ENCODE data around the gene GPR31. TPM values are rescaled to one million over a fixed set of nuclear protein-coding genes. Genes with fewer than 3 reads are reported as not detected.
"Not testable (repeated sequence)": the region's sequence is repeated elsewhere in the genome, so short reads cannot be mapped to it uniquely, and the experiment has no call there.

GPR31 gene
- total RNA-seq, 1 donor from 2014 or later, result not detected

DNA sequence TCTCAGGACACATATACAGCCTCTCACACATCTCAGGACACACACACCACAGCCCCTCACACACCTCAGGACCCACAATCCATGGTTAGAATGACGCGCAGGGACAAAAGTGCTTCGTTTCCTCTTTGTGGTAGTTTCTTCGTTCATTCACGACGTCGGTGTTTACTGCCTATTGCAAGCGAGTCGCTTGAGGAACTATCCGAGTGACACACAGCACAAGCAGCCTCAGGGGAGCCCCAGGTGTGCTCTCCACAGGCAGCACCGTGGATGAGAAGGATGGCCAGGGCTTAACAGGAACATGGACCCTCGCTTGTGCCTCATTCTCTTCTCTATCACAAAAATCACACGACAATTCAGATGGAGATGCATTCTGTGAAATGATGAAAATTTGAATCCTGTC lies 12.1 kb upstream of the GPR31 start:
- intact Hi-C loops (cut with DNase I), result not testable (repeated sequence)

DNA sequence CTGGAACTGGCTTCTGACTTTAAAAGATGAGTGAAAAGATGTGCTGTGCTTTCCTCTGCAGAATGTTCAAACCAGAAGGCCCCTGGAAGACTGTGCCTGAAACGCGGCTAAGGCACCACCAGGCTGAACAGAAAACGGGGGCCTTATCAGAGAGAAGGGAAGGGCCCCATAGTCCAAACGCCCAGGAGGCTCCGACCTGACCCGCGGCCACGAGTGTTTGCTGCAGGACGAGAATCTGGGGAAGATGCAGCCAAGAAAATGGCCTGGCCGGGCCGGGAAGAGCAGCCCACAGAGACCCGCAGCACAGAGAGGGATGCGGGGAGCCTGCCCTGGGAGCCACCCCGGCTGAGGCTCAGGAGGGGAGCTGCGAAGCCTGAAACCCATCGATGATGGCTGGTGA lies 10.5 kb upstream of the GPR31 start:
- DNase-seq (ENCODE audit: low spot score); intact Hi-C loops (cut with DNase I): not testable (repeated sequence)

More for the DNA sequence above, 12.1 kb upstream of the GPR31 start:
- DNase-seq (ENCODE audit: low spot score), result not testable (repeated sequence)

DNA sequence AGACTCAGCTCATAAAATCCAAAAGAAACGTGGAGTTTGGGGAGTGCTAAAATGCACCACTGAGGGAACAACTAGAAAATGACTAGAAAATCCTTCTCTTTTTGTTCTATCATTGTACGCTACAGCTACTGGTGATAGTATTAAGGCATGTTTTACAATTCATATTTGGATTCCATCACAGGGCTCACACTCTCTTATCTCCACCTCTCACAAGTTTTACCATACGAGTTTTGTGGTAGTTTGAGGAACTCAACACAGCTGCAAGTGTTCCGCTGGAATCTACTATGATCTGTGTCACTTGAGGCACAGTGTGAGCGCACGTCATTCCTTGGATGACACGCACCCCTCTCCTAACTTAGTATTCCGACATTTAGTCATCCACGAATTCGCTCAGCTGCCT lies 9.9 kb upstream of the GPR31 start:
- intact Hi-C loops (cut with DNase I); DNase-seq (ENCODE audit: low spot score): not testable (repeated sequence)

GRCh38 chr6:167165858-167166471 lies 8.2 kb upstream of the GPR31 start:
- intact Hi-C loops (cut with DNase I), result no loop called here
- DNase-seq (ENCODE audit: low spot score), result no peak

DNA sequence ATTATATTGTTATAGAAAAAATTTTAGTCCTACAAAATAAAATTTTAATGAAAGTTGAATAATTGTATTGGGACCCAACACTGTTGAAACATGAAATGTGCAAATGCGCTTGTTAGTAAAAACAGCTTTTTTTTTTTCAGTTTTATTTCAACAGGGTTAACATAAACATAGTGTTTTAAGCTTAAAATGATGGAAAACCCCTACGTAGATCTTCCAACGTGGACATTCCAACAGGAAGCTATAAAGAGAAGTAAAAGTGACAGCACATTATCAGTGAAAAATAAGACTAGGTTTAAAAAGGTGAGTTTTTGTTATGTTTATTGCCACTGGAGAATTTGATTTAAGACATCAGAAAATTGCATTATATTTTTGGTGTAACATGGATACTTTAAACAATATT lies 6.5 kb upstream of the GPR31 start:
- intact Hi-C loops (cut with DNase I), result no loop called here
- no peak for DNase-seq (ENCODE audit: low spot score)

GRCh38 chr6:167163476-167164011 lies 5.8 kb upstream of the GPR31 start:
- intact Hi-C loops (cut with DNase I), result no loop called here
- DNase-seq (ENCODE audit: low spot score), result no peak

GRCh38 chr6:167162591-167162990 lies 4.8 kb upstream of the GPR31 start:
- DNase-seq (ENCODE audit: low spot score), result no peak
- intact Hi-C loops (cut with DNase I), result no loop called here

DNA sequence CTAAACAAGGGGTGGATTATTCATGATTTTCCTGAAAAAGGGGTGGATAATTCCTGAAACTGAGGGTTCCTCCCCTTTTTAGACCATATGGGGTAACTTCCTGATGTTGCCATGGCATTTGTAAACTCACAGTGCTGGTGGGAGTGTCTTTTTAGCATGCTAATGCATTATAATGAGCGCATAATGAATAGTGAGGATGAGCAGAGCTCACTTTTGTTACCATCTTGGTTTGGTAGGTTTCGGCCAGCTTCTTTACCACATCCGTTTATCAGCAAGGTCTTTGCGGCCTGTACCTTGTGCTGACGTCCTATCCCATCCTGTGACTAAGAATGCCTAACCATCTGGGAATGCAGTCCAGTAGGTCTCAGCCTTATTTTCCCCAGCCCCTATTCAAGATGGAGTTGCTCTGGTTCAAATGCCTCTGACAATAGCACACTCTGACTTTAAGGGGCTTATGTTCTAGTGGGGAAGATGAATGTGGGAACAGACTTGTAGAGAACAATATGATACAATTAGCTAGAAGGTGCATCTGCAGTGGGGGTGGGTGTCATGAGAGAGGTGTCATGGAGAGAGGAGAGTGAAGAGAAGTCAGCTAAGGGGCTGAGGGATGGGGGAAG lies 4.2 kb upstream of the GPR31 start:
- DNase-seq (ENCODE audit: low spot score), result no peak
- intact Hi-C loops (cut with DNase I), result no loop called here

DNA sequence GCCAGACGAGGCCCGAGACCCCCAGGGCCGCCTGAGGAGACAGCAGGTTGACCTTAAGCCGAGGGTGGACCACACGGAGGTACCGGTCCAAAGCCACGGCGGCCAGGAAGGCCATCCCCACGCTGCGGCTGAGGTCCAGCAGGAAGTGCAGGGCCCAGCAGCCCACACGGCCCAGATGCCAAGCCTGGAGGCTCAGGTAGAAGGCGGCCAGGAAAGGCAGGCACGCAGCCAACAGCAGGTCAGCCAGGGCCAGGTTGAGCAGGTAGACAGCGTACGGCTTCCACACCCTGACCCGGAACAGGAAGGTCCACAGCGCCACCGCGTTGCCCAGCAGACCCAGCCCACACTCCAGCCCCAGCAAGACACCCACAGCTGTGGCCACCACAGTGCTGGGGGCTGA lies 366 bp downstream of the GPR31 start:
- intact Hi-C loops (cut with DNase I), result no loop called here
- no peak for DNase-seq (ENCODE audit: low spot score)

GRCh38 chr6:167154895-167155294 lies 2.9 kb downstream of the GPR31 start:
- no peak for DNase-seq (ENCODE audit: low spot score)
- intact Hi-C loops (cut with DNase I), result no loop called here

- intact Hi-C loops (cut with DNase I), result no loop called here
- no peak for DNase-seq (ENCODE audit: low spot score)
Observed at GRCh38 chr6:167154291-167154690, 3.5 kb downstream of the GPR31 start.

DNA sequence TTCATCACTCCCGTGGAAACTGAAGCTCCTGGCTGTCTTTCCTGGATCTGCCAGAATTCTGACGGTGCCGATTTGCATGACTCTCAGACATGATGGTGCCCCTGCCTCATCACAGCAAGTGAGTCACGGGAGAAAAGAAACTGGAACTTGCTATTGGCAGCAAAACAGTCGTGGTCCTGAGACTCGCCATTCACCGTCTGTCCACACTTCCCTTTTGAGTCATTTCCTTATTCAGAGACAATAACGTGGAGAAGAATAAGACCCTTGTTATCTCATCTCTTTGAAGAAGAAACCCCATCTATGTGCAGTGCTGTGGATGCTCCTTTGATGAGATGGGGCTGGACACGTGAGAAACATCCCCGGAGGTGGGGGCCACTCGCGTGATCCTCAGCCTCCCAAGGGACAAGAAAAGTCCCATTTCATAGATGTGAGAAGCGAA lies 4.2 kb downstream of the GPR31 start:
- intact Hi-C loops (cut with DNase I), result no loop called here
- no peak for DNase-seq (ENCODE audit: low spot score)

DNA sequence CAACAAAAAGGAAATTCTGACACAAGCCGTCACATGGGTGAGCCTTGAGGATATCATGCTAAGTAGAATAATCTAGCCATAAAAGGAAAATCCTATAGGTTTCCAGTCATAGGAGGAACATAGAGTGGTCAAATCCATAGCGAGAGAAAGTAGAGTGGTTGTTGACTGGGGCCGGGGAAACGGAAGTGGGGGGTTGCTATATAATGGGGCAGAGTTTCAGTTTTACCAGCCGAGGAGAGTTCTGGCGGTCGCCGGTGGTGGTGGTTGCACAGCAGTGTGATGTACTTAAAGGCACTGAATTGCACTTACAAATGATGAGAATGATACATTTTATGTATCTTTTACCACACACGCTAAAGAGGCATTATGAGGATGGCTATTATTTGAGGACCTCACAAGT lies 4.9 kb downstream of the GPR31 start:
- intact Hi-C loops (cut with DNase I), result no loop called here
- no peak for DNase-seq (ENCODE audit: low spot score)

DNA sequence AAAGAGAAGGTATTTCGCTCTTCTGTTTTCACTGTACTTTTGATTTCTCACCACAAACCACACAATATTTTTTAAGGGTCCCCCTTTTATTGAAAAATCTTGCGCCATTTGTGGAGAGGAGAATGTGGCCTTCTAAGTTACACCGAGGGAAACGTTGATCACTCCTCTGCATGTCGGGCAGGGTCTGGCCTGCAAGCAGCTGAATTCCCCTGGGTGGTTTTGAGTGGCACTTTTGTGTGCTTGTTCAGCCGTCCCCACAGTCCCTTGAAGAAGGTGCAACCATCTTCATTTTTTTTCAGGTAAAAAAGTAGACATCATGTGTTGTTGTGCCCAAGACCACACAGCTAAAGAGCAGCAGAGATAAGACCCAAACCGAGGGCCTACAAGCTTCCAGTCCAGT lies 6.1 kb downstream of the GPR31 start:
- intact Hi-C loops (cut with DNase I), result no loop called here
- no peak for DNase-seq (ENCODE audit: low spot score)

DNA sequence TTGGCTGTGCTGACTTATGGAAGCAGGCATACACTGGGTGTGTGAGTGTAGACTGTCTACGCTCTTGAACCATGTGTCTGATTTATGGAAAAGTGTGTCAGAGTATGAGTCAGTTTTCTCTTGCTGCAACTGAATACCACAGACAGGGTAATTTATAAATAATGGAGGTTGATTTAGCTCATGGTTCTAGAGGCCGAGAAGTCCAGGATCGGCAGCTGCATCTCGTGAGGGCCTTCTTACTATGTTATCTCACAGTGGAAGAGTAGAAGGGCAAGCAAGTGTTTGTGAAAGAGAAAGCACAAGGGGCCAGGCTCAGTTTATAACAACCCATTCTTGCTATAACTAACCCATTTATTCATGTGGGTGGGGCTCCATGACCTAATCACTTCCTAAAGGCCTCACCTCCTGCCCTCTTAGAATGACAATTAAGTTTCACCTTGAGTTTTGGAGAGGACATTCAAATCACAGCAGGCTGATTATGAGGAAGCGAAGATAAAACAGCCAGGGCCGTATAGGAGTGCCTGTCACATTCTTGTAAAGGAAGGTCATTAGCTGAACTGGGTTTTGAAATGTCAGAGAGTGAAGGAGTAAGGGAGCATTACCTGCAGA lies 6.7 kb downstream of the GPR31 start:
- intact Hi-C loops (cut with DNase I), result no loop called here
- DNase-seq (ENCODE audit: low spot score), result no peak

DNA sequence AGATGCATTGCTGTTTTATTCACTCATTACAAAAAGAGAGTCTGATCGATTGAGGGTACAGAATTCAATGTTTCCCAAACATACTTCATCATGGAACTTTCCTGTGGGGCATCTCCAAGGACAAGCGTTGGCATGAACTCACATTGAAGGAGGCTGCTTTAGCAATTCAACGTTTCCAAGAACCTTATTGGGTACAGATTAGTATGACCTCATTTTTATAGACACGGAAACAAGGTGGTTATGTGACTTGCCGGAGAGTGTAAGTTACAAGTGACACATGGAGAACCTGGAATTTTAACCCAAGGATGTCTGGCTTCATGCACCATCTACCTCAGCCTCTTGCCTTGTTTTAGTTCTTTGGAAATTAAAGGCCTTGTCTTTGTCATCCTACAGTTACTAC lies 8.8 kb downstream of the GPR31 start:
- intact Hi-C loops (cut with DNase I), result loop anchor here (10.0 kb wide), 1 partner anchor 364 kb away; no protein-coding TSS in a partner anchor

GRCh38 chr6:167148021-167148420 lies 9.8 kb downstream of the GPR31 start:
- intact Hi-C loops (cut with DNase I), result loop anchor here (10.0 kb wide), 1 partner anchor 363 kb away; no protein-coding TSS in a partner anchor
- no peak for DNase-seq (ENCODE audit: low spot score)

More for the DNA sequence above, 8.8 kb downstream of the GPR31 start:
- no peak for DNase-seq (ENCODE audit: low spot score)

- no peak for DNase-seq (ENCODE audit: low spot score)
- intact Hi-C loops (cut with DNase I), result loop anchor here (10.0 kb wide), 1 partner anchor 362 kb away; no protein-coding TSS in a partner anchor
Observed at GRCh38 chr6:167146977-167147376, 10.8 kb downstream of the GPR31 start.

DNA sequence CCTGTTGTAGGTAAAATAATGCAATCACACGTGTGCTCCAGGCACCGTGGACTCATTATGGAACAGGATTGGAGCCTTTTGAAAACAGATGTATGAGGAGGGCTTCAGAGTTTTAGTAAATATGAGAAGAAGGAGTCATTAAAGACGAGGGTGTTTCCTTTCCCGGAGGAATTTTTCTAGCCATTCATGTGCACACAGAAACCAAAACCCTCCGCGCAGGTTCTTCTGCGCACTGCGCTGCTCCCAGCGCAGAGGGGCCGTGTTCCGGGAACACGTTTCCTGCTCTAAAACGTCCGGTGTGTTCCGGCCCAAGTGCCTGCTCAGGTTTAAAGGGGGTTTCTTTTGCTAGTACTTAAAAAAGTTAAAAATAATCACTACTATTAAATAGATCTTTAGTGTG lies 11.6 kb downstream of the GPR31 start:
- intact Hi-C loops (cut with DNase I), result loop anchor here (10.0 kb wide), 1 partner anchor 361 kb away; no protein-coding TSS in a partner anchor
- DNase-seq (ENCODE audit: low spot score), result no peak

- no peak for DNase-seq (ENCODE audit: low spot score)
- intact Hi-C loops (cut with DNase I), result loop anchor here (10.0 kb wide), 1 partner anchor 361 kb away; no protein-coding TSS in a partner anchor
Observed at GRCh38 chr6:167145461-167145860, 12.3 kb downstream of the GPR31 start.

All from cardiac septum (tissue), 1 donor.